OCI-LY1 (cell line): ENCODE measurements around the gene PARD3.

ENCODE experiments used
- H2AFZ ChIP-seq: fragments of 200-600 bp; sonication (generic), shearing (Covaris generic); 2 replicates; pipeline ENCODE4 v1.6.0; 2014; ENCODE audit warnings: antibody characterized with exemption, mild to moderate bottlenecking, low read length
- H3F3A ChIP-seq: fragments of 200-600 bp; sonication (generic), shearing (Covaris generic); 2 replicates; pipeline ENCODE4 v1.6.0; 2014; ENCODE audit warnings: mild to moderate bottlenecking, antibody characterized with exemption, low read length, moderate library complexity; ENCODE audit not compliant: insufficient read depth
- H3K27ac ChIP-seq: fragments of 200-600 bp; sonication (generic); 2 replicates; pipeline ENCODE4 v1.5.1; 2014; ENCODE audit warnings: low read length, mixed run types, mild to moderate bottlenecking, low read depth; ENCODE audit not compliant: poor library complexity, severe bottlenecking
- H3K27me3 ChIP-seq: fragments of 200-600 bp; sonication (generic); 2 replicates; pipeline ENCODE4 v1.6.0; 2014; ENCODE audit warnings: antibody characterized with exemption, mild to moderate bottlenecking, low read length, moderate library complexity; ENCODE audit not compliant: insufficient read depth
- H3K36me3 ChIP-seq: fragments of 200-600 bp; sonication (generic); 2 replicates; pipeline ENCODE4 v1.6.1; 2014; ENCODE audit warnings: mild to moderate bottlenecking, antibody characterized with exemption, low read length, moderate library complexity, mixed read lengths; ENCODE audit not compliant: insufficient read depth
- H3K4me1 ChIP-seq: fragments of 200-600 bp; sonication (generic); 2 replicates; pipeline ENCODE4 v1.5.1; 2014; ENCODE audit warnings: mild to moderate bottlenecking, low read length, moderate library complexity; ENCODE audit not compliant: insufficient read depth, severe bottlenecking
- H3K4me2 ChIP-seq: fragments of 200-600 bp; sonication (generic), shearing (Covaris generic); 2 replicates; pipeline ENCODE4 v1.6.1; 2014; ENCODE audit warnings: low read length
- H3K4me3 ChIP-seq: fragments of 200-600 bp; sonication (generic); 2 replicates; pipeline ENCODE4 v1.5.1; 2014; ENCODE audit warnings: low read length, low read depth, mild to moderate bottlenecking, mixed read lengths; ENCODE audit not compliant: poor library complexity, severe bottlenecking
- H3K79me2 ChIP-seq: fragments of 200-600 bp; shearing (Covaris generic); 2 replicates; pipeline ENCODE4 v1.6.1; 2016; ENCODE audit warnings: mixed run types, low read length, mixed read lengths; ENCODE audit not compliant: insufficient read depth
- H3K9ac ChIP-seq: fragments of 200-600 bp; sonication (generic), shearing (Covaris generic); 2 replicates; pipeline ENCODE4 v1.6.1; 2014; ENCODE audit warnings: mild to moderate bottlenecking, low read length, mixed read lengths
- H3K9me2 ChIP-seq: fragments of 200-600 bp; sonication (generic), shearing (Covaris generic); 2 replicates; pipeline ENCODE4 v1.6.1; 2014; ENCODE audit warnings: low read depth, mild to moderate bottlenecking, low read length, mixed read lengths
- H3K9me3 ChIP-seq: fragments of 200-600 bp; shearing (Covaris generic); 2 replicates; pipeline ENCODE4 v1.6.1; 2014; ENCODE audit warnings: low read length, mixed read lengths
- H4K20me1 ChIP-seq: fragments of 200-600 bp; sonication (generic), shearing (Covaris generic); 2 replicates; pipeline ENCODE4 v1.6.0; 2016; ENCODE audit warnings: mild to moderate bottlenecking, low read length; ENCODE audit not compliant: insufficient read depth
- CTCF ChIP-seq: fragments of 200-600 bp; sonication (generic), shearing (Covaris generic); IDR thresholded peaks from 2 replicates; pipeline ENCODE4 v1.5.1; 2017; ENCODE audit warnings: mild to moderate bottlenecking, antibody characterized with exemption, low read length, moderate library complexity, mixed read lengths
- EZH2 ChIP-seq: fragments of 200-600 bp; sonication (generic), shearing (Covaris generic); IDR thresholded peaks from 2 replicates; pipeline ENCODE4 v1.8.0; 2017; ENCODE audit warnings: borderline replicate concordance, mixed run types, mild to moderate bottlenecking, antibody characterized with exemption, low read length, moderate library complexity, mixed read lengths

PARD3 gene

DNA sequence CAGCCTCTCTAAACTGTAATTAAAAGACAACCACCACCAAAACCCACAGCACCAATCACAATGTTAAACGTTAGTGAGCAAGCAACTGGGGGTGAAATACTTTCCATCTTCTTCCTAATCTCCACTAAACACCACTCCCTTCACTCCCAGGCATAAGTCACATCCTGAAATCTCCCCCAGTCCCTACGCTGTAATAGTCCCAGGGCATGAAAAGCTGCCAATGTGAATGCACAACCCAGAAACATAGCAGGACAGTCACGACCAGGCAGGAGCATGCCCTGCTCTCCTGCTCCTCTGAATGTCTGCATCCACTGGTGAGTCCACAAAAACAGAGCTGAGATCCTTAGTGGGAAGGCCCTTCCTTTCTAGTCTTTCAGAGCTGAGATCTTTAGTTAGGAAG lies 288.9 kb downstream of the PARD3 start:
- Histone ChIP-seq H3K4me2 (no peak overlapping the region), H3K36me3 (no peaks in the 10 kb centered on the region), H4K20me1 (no peaks in the 10 kb centered on the region), H3K9ac (no peak overlapping the region), H2AFZ (no peak overlapping the region), H3K9me2 (no peaks in the 10 kb centered on the region), H3K9me3 (no peaks in the 10 kb centered on the region), H3K79me2 (no peaks in the 10 kb centered on the region), H3F3A (no peaks in the 10 kb centered on the region), H3K4me3 (no peak overlapping the region), H3K27me3 (no peaks in the 10 kb centered on the region), H3K27ac (no peak overlapping the region), H3K4me1 (peaks cover 4% of the 10 kb centered on the region)
- TF ChIP-seq EZH2 (no peak), CTCF (no peak)

DNA sequence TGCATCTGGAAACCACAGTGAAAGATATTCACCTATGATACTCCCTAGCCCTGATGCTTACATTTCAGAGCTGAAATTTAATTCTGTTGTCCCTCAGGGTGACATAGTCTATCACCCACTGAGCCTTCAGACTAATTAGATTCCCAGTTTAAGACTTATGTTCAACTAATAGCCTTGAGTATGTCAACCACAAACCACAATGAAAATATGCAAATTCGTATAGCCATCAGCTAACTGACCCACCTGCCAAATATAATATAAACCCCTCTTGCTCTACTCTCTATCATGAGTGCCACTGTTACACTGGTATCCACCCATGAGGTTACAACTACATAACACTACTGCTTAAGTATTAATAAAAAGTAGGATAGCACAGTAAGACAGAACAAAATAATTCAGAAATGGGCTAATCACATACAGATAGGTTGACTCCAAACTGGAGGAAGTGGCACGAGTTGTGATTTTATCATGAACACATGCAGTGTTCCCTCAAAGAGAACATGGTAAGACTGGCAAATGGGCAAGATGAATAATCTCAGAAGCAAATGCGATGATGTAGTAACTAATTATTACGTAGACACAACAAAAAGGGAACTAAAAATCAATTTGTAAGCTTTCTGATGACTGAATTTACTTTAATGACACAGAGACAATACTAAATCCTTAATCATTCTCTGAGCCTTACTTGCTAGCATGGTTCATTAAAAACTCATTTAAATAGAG lies 290.6 kb downstream of the PARD3 start:
- Histone ChIP-seq H3K27ac (no peak overlapping the region), H4K20me1 (no peaks in the 10 kb centered on the region), H2AFZ (no peak overlapping the region), H3K4me3 (no peak overlapping the region), H3K4me2 (no peak overlapping the region), H3K4me1 (peaks cover 4% of the 10 kb centered on the region), H3K9me2 (no peaks in the 10 kb centered on the region), H3K9me3 (no peaks in the 10 kb centered on the region), H3K79me2 (no peaks in the 10 kb centered on the region), H3K9ac (no peak overlapping the region), H3K36me3 (no peaks in the 10 kb centered on the region), H3K27me3 (no peaks in the 10 kb centered on the region), H3F3A (no peaks in the 10 kb centered on the region)
- no peak for TF ChIP-seq EZH2
- no peak for TF ChIP-seq CTCF

DNA sequence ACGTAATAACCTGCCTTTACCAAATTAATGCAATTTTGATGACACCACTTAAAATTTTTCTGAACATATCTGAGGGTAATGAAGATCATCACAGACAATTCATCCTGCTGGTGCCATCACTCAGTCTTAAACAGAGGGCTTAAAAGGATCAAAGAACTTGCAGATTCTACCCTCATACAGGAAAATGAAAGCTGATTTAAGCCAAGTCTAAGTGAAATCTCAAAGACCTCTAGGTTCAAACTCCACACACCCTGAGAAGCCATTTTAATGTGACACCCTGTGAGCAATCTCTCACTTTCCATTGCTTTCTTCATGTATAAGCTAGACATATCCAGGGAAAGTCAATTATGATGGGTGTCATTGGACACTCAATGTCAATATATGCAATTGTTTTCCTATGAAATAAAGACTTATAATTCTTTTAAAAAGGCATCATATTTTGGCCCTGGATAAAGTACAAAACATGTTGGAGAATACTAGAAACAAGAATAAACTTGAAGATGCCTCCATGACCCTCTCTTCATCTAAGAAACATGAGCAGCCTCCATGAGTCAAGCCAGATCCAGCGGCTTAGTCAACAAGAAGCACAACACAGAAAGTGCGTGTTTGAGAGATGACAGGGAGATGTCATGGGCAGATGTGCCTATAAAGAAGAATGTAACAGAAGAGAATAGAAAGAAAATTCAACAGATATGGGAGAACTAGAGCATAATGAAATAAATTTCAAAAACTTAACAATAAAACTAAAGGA lies 291.9 kb downstream of the PARD3 start:
- Histone ChIP-seq H3K27ac (no peak overlapping the region), H3F3A (no peaks in the 10 kb centered on the region), H3K4me1 (peaks cover 4% of the 10 kb centered on the region), H3K9ac (no peak overlapping the region), H3K4me2 (no peak overlapping the region), H3K9me2 (no peaks in the 10 kb centered on the region), H3K4me3 (no peak overlapping the region), H4K20me1 (no peaks in the 10 kb centered on the region), H3K27me3 (no peaks in the 10 kb centered on the region), H3K9me3 (no peaks in the 10 kb centered on the region), H2AFZ (no peak overlapping the region), H3K79me2 (no peaks in the 10 kb centered on the region), H3K36me3 (no peaks in the 10 kb centered on the region)
- TF ChIP-seq EZH2: no peak
- no peak for TF ChIP-seq CTCF
